CD14-positive monocyte (primary cell): Measurements from ENCODE around the gene PLVAP. TPM values are rescaled to one million over a fixed set of nuclear protein-coding genes. Genes with fewer than 3 reads are reported as not detected.

Experiments used
- DNase-seq, 3 donors: peaks; one replicate each; pipeline ENCODE4 v3.0.0-alpha.2; 2011 to 2022
- H2AFZ ChIP-seq: 2 replicates; pipeline ENCODE4 v1.6.0; 2012; ENCODE audit warnings: mild to moderate bottlenecking, low read depth, low read length, inconsistent platforms; ENCODE audit not compliant: insufficient read depth, poor library complexity, severe bottlenecking
- H3K27ac ChIP-seq, 2 donors: 1 replicate in 1 of 2; 2 replicates in 1 of 2; pipeline ENCODE4 v1.5.1; 2012 to 2013; ENCODE audit warnings: low read length in 2 of 2, control low read depth in 1 of 2, inconsistent platforms in 1 of 2, low read depth in 1 of 2, mild to moderate bottlenecking in 1 of 2
- H3K27me3 ChIP-seq, 2 donors: one replicate each; pipeline versions ENCODE4 v1.6.0 to v1.6.1; 2011 to 2013; ENCODE audit warnings: low read length in 2 of 2; ENCODE audit not compliant: control insufficient read depth in 2 of 2, insufficient read depth in 2 of 2
- H3K36me3 ChIP-seq, 2 donors: replicated peaks in 1 of 2; 1 replicate in 1 of 2; 2 replicates in 1 of 2; pipeline versions ENCODE4 v1.5.1 to v1.6.1; 2012 to 2013; ENCODE audit warnings: low read length in 2 of 2, control low read depth in 1 of 2, inconsistent platforms in 1 of 2, mild to moderate bottlenecking in 1 of 2; ENCODE audit not compliant: insufficient read depth in 2 of 2, control insufficient read depth in 1 of 2
- H3K4me1 ChIP-seq, 2 donors: 1 replicate in 1 of 2; 2 replicates in 1 of 2; pipeline versions ENCODE4 v1.5.1 to v1.6.1; 2012 to 2013; ENCODE audit warnings: low read length in 2 of 2, control low read depth in 1 of 2, inconsistent platforms in 1 of 2, mild to moderate bottlenecking in 1 of 2, moderate library complexity in 1 of 2; ENCODE audit not compliant: insufficient read depth in 2 of 2, control insufficient read depth in 1 of 2
- H3K4me2 ChIP-seq: replicated peaks from 2 replicates; pipeline ENCODE3; 2012; ENCODE audit warnings: low read length, moderate library complexity, mild to moderate bottlenecking; ENCODE audit not compliant: poor library complexity, severe bottlenecking; ENCODE audit errors: extremely low read depth
- H3K4me3 ChIP-seq, 3 experiments: fragments of 200-600 bp in 1 of 3; sonication (generic) in 1 of 3; replicated peaks in 1 of 3; 1 replicate in 2 of 3; 2 replicates in 1 of 3; pipeline ENCODE4 v1.5.1; 2011 to 2013; ENCODE audit warnings: low read length in 3 of 3, mild to moderate bottlenecking in 3 of 3, control low read depth in 2 of 3, low read depth in 2 of 3, inconsistent platforms in 1 of 3, moderate library complexity in 1 of 3
- H3K79me2 ChIP-seq: 2 replicates; pipeline ENCODE4 v1.6.0; 2012; ENCODE audit warnings: mild to moderate bottlenecking, control low read depth, inconsistent platforms, low read length, moderate library complexity; ENCODE audit not compliant: insufficient read depth
- H3K9ac ChIP-seq: 2 replicates; pipeline ENCODE4 v1.6.0; 2017; ENCODE audit warnings: low read length, mild to moderate bottlenecking; ENCODE audit not compliant: insufficient read depth, poor library complexity, severe bottlenecking
- H3K9me3 ChIP-seq, 2 donors: replicated peaks in 1 of 2; 1 replicate in 1 of 2; 2 replicates in 1 of 2; pipeline versions ENCODE4 v1.5.1 to v1.6.1; 2012 to 2013; ENCODE audit warnings: low read length in 2 of 2, control low read depth in 1 of 2; ENCODE audit not compliant: control insufficient read depth in 1 of 2, insufficient read depth in 1 of 2
- H4K20me1 ChIP-seq: 2 replicates; pipeline ENCODE4 v1.6.0; 2012; ENCODE audit warnings: mild to moderate bottlenecking, low read length, control low read depth, moderate library complexity; ENCODE audit not compliant: insufficient read depth
- H3K27ac Mint-ChIP-seq, 7 donors: one replicate each; pipeline ENCODE4 v1.8.0; 2020; ENCODE audit warnings: mild to moderate bottlenecking in 7 of 7, mixed read lengths in 7 of 7, moderate library complexity in 6 of 7, inconsistent platforms in 2 of 7
- H3K27me3 Mint-ChIP-seq, 3 donors: one replicate each; pipeline ENCODE4 v1.8.0; 2021 to 2022; ENCODE audit warnings: low read depth in 3 of 3, mild to moderate bottlenecking in 3 of 3, mixed read lengths in 3 of 3, moderate library complexity in 3 of 3, inconsistent platforms in 1 of 3
- H3K36me3 Mint-ChIP-seq, 2 donors: one replicate each; pipeline ENCODE4 v1.8.0; 2020; ENCODE audit warnings: mixed read lengths in 2 of 2, inconsistent platforms in 1 of 2, mild to moderate bottlenecking in 1 of 2
- H3K4me1 Mint-ChIP-seq: one replicate; pipeline ENCODE4 v1.8.0; 2020; ENCODE audit warnings: mild to moderate bottlenecking, mixed read lengths
- H3K4me3 Mint-ChIP-seq, 2 donors: one replicate each; pipeline ENCODE4 v1.8.0; 2020; ENCODE audit warnings: mild to moderate bottlenecking in 2 of 2, mixed read lengths in 2 of 2, moderate library complexity in 1 of 2
- H3K9me3 Mint-ChIP-seq, 7 donors: one replicate each; pipeline ENCODE4 v1.8.0; 2020 to 2022; ENCODE audit warnings: mixed read lengths in 7 of 7, mild to moderate bottlenecking in 6 of 7, moderate library complexity in 6 of 7, inconsistent platforms in 2 of 7
- WGBS: methylation state at CpG from one replicate; pipeline ENCODE4 v1.1.5; 2013; ENCODE audit warnings: missing lambda C conversion rate; ENCODE audit not compliant: insufficient coverage; 5-methylcytosine and 5-hydroxymethylcytosine counted together
- intact Hi-C, 2 donors: fragments of 100-400 bp; cut with micrococcal nuclease; formaldehyde crosslinking; loops; one replicate each; pipeline versions ENCODE4 v1.15.0 to v1.15.1; 2023
- polyA plus RNA-seq, 3 donors: library from polyadenylated mRNA; depleted of rRNA in 1 of 3; unstranded in 2 of 3; stranded (reverse) in 1 of 3; fragments of 300-500 nt in 2 of 3; fragments of >200 nt in 1 of 3; fragmentation: Illumina TruSeq in 2 of 3; gene quantifications; 1 replicate in 2 of 3; 2 replicates in 1 of 3; pipeline ENCODE4 v1.2.3, GENCODE V29; 2012 to 2021
- TF ChIP-seq, protein P1 (sequence below): fragments of 200-600 bp; IDR thresholded peaks from one replicate; pipeline ENCODE4 v1.8.0; 2022; ENCODE audit warnings: antibody characterized with exemption, mild to moderate bottlenecking

Gene PLVAP
- polyA plus RNA-seq, 3 donors, result 0.08 to 0.81 TPM; not detected in 1

DNA sequence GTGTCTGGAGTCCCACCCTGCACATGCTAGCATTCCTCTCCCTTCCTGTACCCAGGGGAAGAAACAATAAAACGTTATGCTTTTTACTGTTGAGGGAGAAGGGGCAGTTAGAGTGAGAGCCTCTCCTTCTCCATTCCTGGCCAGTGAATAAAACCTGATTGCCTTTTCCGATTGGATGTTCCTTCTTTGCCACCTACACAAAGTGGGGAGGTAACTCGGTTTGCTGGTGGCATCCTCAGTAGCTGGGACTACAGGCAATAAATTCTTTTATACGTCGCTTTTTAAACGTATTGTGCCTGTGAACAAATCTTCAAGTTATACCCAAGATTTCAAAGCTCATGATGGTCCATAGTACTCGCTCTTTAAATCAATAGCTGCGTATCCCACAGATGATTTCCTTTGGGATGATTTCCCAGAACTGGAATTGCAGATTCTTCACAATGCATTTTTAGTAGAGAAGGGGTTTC is 42.0 kb upstream of the PLVAP start:
- H3K27me3 ChIP-seq, result no peaks in the 10 kb centered on the region
- peaks cover 34 to 50% of the 10 kb centered on the region in 2 donors for H3K36me3 Mint-ChIP-seq
- peak overlapping the region; percentile 81 to 94 for H3K4me3 Mint-ChIP-seq
- H3K4me1 Mint-ChIP-seq, result peaks cover 20% of the 10 kb centered on the region
- no peaks in the 10 kb centered on the region for H3K9me3 ChIP-seq
- WGBS, result 0% methylated on average over 1 of the region's 8 CpGs
- H3K4me1 ChIP-seq, result peaks cover 15 to 21% of the 10 kb centered on the region in 2 donors
- TF ChIP-seq, protein P1, sequence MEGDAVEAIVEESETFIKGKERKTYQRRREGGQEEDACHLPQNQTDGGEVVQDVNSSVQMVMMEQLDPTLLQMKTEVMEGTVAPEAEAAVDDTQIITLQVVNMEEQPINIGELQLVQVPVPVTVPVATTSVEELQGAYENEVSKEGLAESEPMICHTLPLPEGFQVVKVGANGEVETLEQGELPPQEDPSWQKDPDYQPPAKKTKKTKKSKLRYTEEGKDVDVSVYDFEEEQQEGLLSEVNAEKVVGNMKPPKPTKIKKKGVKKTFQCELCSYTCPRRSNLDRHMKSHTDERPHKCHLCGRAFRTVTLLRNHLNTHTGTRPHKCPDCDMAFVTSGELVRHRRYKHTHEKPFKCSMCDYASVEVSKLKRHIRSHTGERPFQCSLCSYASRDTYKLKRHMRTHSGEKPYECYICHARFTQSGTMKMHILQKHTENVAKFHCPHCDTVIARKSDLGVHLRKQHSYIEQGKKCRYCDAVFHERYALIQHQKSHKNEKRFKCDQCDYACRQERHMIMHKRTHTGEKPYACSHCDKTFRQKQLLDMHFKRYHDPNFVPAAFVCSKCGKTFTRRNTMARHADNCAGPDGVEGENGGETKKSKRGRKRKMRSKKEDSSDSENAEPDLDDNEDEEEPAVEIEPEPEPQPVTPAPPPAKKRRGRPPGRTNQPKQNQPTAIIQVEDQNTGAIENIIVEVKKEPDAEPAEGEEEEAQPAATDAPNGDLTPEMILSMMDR, result no peak
- H3K4me3 ChIP-seq, result peak overlapping the region; percentile 54 to 83 (median 65)
- H3K27ac Mint-ChIP-seq, result peak overlapping the region; percentile 83 to 97 (median 94)
- peak overlapping the region; percentile 94 for H3K4me2 ChIP-seq
- no peaks in the 10 kb centered on the region for H3K9me3 Mint-ChIP-seq
- H2AFZ ChIP-seq, result peak overlapping the region; percentile 99
- no peaks in the 10 kb centered on the region for H3K79me2 ChIP-seq
- DNase-seq, result no peak
- peak overlapping the region; percentile 59 to 83 for H3K27ac ChIP-seq
- intact Hi-C loops, result loop anchor here in 1 of 2 donors (2.0 to 5.0 kb wide), 2 partner anchors 14 to 1498 kb away; partner anchors contain the start of genes BST2, COPE and DDX49
- peaks cover 16 to 40% of the 10 kb centered on the region in 2 donors for H3K36me3 ChIP-seq
- peaks cover 0 to 2% (median 0%) of the 10 kb centered on the region in 3 donors for H3K27me3 Mint-ChIP-seq
- H3K9ac ChIP-seq, result peak overlapping the region; percentile 79
- no peaks in the 10 kb centered on the region for H4K20me1 ChIP-seq

DNA sequence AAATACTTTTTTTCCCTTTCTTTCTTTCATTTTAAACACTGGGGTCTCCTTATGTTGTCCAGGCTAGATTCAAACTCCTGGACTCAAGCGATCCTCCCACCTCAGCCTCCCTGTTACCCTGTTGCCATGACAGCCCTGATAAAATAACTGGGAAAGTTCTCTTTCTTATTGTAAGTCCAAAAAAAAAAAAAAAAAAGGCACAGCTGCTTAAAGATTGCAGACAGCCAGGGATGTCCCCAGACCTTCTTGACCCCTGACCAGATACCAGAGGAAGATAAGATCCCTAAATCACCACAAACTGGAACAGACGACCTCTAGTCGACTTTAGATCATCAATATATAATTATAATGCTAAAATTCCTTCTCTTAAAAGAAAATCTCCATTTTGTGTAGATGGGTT is 41.6 kb upstream of the PLVAP start:
- Histone ChIP-seq H3K4me2 (peak overlapping the region; percentile 94), H2AFZ (peak overlapping the region; percentile 99), H3K9ac (no peak overlapping the region), H3K27me3 (no peaks in the 10 kb centered on the region), H3K9me3 (no peaks in the 10 kb centered on the region), H3K79me2 (no peaks in the 10 kb centered on the region), H3K4me1 (peaks cover 15 to 21% of the 10 kb centered on the region in 2 donors), H3K36me3 (peaks cover 17 to 40% of the 10 kb centered on the region in 2 donors), H3K4me3 (peak overlapping the region in 1 of 3 experiments; percentile 83), H3K27ac (no peak overlapping the region), H4K20me1 (no peaks in the 10 kb centered on the region)
- peaks cover 20% of the 10 kb centered on the region for H3K4me1 Mint-ChIP-seq
- peaks cover 0 to 2% (median 0%) of the 10 kb centered on the region in 3 donors for H3K27me3 Mint-ChIP-seq
- no peaks in the 10 kb centered on the region for H3K9me3 Mint-ChIP-seq
- H3K27ac Mint-ChIP-seq, result peak overlapping the region in 3 of 7 donors; percentile 41 to 96 (median 94)
- peaks cover 35 to 51% of the 10 kb centered on the region in 2 donors for H3K36me3 Mint-ChIP-seq
- WGBS, result no CpG with 5 or more reads among the region's 3 CpGs
- H3K4me3 Mint-ChIP-seq, result no peak overlapping the region
- TF ChIP-seq, protein P1, result no peak
- no peak for DNase-seq
- intact Hi-C loops, result loop anchor here in 1 of 2 donors (2.0 to 5.0 kb wide), 2 partner anchors 14 to 1499 kb away; partner anchors contain the start of genes BST2, COPE and DDX49
